H9 (cell line): ENCODE measurements around the gene GP1BA. TPM values are rescaled to one million over a fixed set of nuclear protein-coding genes. Genes with fewer than 3 reads are reported as not detected.
A peak's percentile ranks its signal among the peaks of the same experiment; 100 is the strongest.

Experiments used
- DNase-seq: peaks from one replicate; pipeline ENCODE4 v3.0.0-alpha.2; 2017
- H2AFZ ChIP-seq: one replicate; pipeline ENCODE4 v1.6.1; 2013; ENCODE audit warnings: mild to moderate bottlenecking, low read length, control low read depth, moderate library complexity
- H2AK5ac ChIP-seq: 2 replicates; pipeline ENCODE4 v1.6.1; 2013; ENCODE audit warnings: low read length, control low read depth, mixed read lengths; ENCODE audit not compliant: insufficient read length
- H2BK120ac ChIP-seq: one replicate; pipeline ENCODE4 v1.6.1; 2013; ENCODE audit warnings: low read depth, mild to moderate bottlenecking, low read length, control low read depth, inconsistent platforms; ENCODE audit not compliant: poor library complexity, severe bottlenecking
- H2BK12ac ChIP-seq: 2 replicates; pipeline ENCODE4 v1.6.1; 2013; ENCODE audit warnings: low read length, control low read depth, mixed read lengths, low read depth; ENCODE audit not compliant: insufficient read length
- H2BK15ac ChIP-seq: 2 replicates; pipeline ENCODE4 v1.6.1; 2013; ENCODE audit warnings: low read depth, low read length, control low read depth
- H2BK20ac ChIP-seq: one replicate; pipeline ENCODE4 v1.6.1; 2013; ENCODE audit warnings: low read depth, mild to moderate bottlenecking, low read length, control low read depth, inconsistent platforms; ENCODE audit not compliant: poor library complexity, severe bottlenecking
- H2BK5ac ChIP-seq: 2 replicates; pipeline ENCODE4 v1.6.1; 2013; ENCODE audit warnings: low read length, control low read depth, mixed read lengths; ENCODE audit not compliant: insufficient read length
- H3K14ac ChIP-seq: 2 replicates; pipeline ENCODE4 v1.6.1; 2013; ENCODE audit warnings: low read length, control low read depth; ENCODE audit not compliant: insufficient read depth
- H3K18ac ChIP-seq: 2 replicates; pipeline ENCODE4 v1.6.1; 2013; ENCODE audit warnings: low read depth, mild to moderate bottlenecking, mixed read lengths, low read length, control low read depth; ENCODE audit not compliant: insufficient read length
- H3K23ac ChIP-seq: 2 replicates; pipeline ENCODE4 v1.6.1; 2013; ENCODE audit warnings: low read length, control low read depth, mixed read lengths, low read depth; ENCODE audit not compliant: insufficient read length
- H3K23me2 ChIP-seq: 2 replicates; pipeline ENCODE4 v1.6.1; 2013; ENCODE audit warnings: low read depth, mild to moderate bottlenecking, mixed read lengths, low read length, control low read depth; ENCODE audit not compliant: insufficient read length, poor library complexity, severe bottlenecking
- H3K27ac ChIP-seq: 2 replicates; pipeline ENCODE4 v1.5.1; 2013; ENCODE audit warnings: low read length, control low read depth, mixed read lengths, low read depth; ENCODE audit not compliant: insufficient read length
- H3K27me3 ChIP-seq: 2 replicates; pipeline ENCODE4 v1.6.1; 2013; ENCODE audit warnings: low read length, control low read depth, inconsistent platforms; ENCODE audit not compliant: insufficient read depth
- H3K4ac ChIP-seq: 2 replicates; pipeline ENCODE4 v1.6.1; 2013; ENCODE audit warnings: low read depth, mild to moderate bottlenecking, control low read depth, inconsistent platforms, low read length, moderate library complexity
- H3K4me1 ChIP-seq: 2 replicates; pipeline ENCODE4 v1.6.1; 2013; ENCODE audit warnings: low read length, control low read depth, inconsistent platforms; ENCODE audit not compliant: insufficient read depth
- H3K4me2 ChIP-seq: 2 replicates; pipeline ENCODE4 v1.6.1; 2013; ENCODE audit warnings: low read length, control low read depth, mixed read lengths; ENCODE audit not compliant: insufficient read length, insufficient read depth
- H3K56ac ChIP-seq: 2 replicates; pipeline ENCODE4 v1.6.1; 2013; ENCODE audit warnings: low read depth, mild to moderate bottlenecking, mixed read lengths, low read length, control low read depth; ENCODE audit not compliant: insufficient read length
- H3K79me1 ChIP-seq: 2 replicates; pipeline ENCODE4 v1.6.1; 2013; ENCODE audit warnings: low read depth, mild to moderate bottlenecking, moderate library complexity, low read length, control low read depth, inconsistent platforms; ENCODE audit not compliant: insufficient read depth, poor library complexity, severe bottlenecking
- H3K79me2 ChIP-seq: 2 replicates; pipeline ENCODE4 v1.6.1; 2013; ENCODE audit warnings: low read length, control low read depth, inconsistent platforms; ENCODE audit not compliant: insufficient read depth
- H3K9ac ChIP-seq: 2 replicates; pipeline ENCODE4 v1.6.1; 2013; ENCODE audit warnings: low read length, control low read depth, mixed read lengths; ENCODE audit not compliant: insufficient read length; ENCODE audit errors: extremely low read depth
- H3K9me3 ChIP-seq: one replicate; pipeline ENCODE4 v1.6.1; 2013; ENCODE audit warnings: low read depth, low read length, inconsistent platforms; ENCODE audit not compliant: control insufficient read depth
- H3T11ph ChIP-seq: one replicate; pipeline ENCODE4 v1.6.1; 2013; ENCODE audit warnings: mild to moderate bottlenecking, low read length, control low read depth, inconsistent platforms
- H4K20me1 ChIP-seq: one replicate; pipeline ENCODE4 v1.6.1; 2013; ENCODE audit not compliant: control insufficient read depth, insufficient read length, insufficient read depth
- H4K5ac ChIP-seq: 2 replicates; pipeline ENCODE4 v1.6.1; 2013; ENCODE audit warnings: low read depth, mild to moderate bottlenecking, mixed read lengths, low read length, control low read depth; ENCODE audit not compliant: insufficient read length
- H4K8ac ChIP-seq: replicated peaks from 2 replicates; pipeline ENCODE4 v1.6.1; 2013; ENCODE audit warnings: low read length, control low read depth, mixed read lengths, low read depth; ENCODE audit not compliant: insufficient read length
- H4K91ac ChIP-seq: 2 replicates; pipeline ENCODE4 v1.6.1; 2013; ENCODE audit warnings: low read depth, mild to moderate bottlenecking, moderate library complexity, mixed read lengths, low read length, control low read depth; ENCODE audit not compliant: insufficient read length
- H3K27ac Mint-ChIP-seq, 3 experiments: 2 replicates in 2 of 3; 3 replicates in 1 of 3; pipeline ENCODE4 v1.8.0; 2020 to 2021; ENCODE audit warnings: mixed read lengths in 3 of 3, mild to moderate bottlenecking in 1 of 3, moderate library complexity in 1 of 3
- H3K27me3 Mint-ChIP-seq: 2 replicates; pipeline ENCODE4 v1.8.0; 2021; ENCODE audit warnings: low read depth, mild to moderate bottlenecking, moderate library complexity, mixed read lengths
- H3K36me3 Mint-ChIP-seq, 3 experiments: 2 replicates in 2 of 3; 3 replicates in 1 of 3; pipeline ENCODE4 v1.8.0; 2020 to 2021; ENCODE audit warnings: low read depth in 3 of 3, mixed read lengths in 3 of 3; ENCODE audit not compliant: insufficient read depth in 1 of 3
- H3K4me1 Mint-ChIP-seq, 2 experiments: 2 replicates each; pipeline ENCODE4 v1.8.0; 2020; ENCODE audit warnings: mixed read lengths in 2 of 2
- H3K4me3 Mint-ChIP-seq, 2 experiments: 2 replicates in 1 of 2; 3 replicates in 1 of 2; pipeline ENCODE4 v1.8.0; 2020 to 2021; ENCODE audit warnings: mild to moderate bottlenecking in 2 of 2, mixed read lengths in 2 of 2, moderate library complexity in 1 of 2
- H3K9me3 Mint-ChIP-seq, 2 experiments: 2 replicates in 1 of 2; 3 replicates in 1 of 2; pipeline ENCODE4 v1.8.0; 2020; ENCODE audit warnings: mild to moderate bottlenecking in 2 of 2, mixed read lengths in 2 of 2, moderate library complexity in 1 of 2
- CTCF ChIP-seq: fragments of 200-600 bp; sonication (generic); conservative IDR thresholded peaks from 3 replicates; pipeline ENCODE4 v1.8.0; 2021; ENCODE audit warnings: antibody characterized with exemption, mild to moderate bottlenecking
- WGBS: extraction: QIAGEN DNeasy Blood & Tissue Kit; methylation state at CpG from one replicate; pipeline ENCODE4 v1.1.7; 2013; ENCODE audit warnings: missing lambda C conversion rate, low lambda C conversion rate, mixed read lengths; ENCODE audit not compliant: insufficient read length; ENCODE audit errors: extremely low coverage; 5-methylcytosine and 5-hydroxymethylcytosine counted together
- total RNA-seq: library from RNA; stranded (reverse); gene quantifications from 2 replicates; pipeline ENCODE4 v1.2.1, GENCODE V29; 2021

The GP1BA gene
- total RNA-seq, 1 experiment from 2014 or later: not detected

GRCh38 chr17:4969551-4970173 lies 37.6 kb downstream of the GP1BA start:
- Histone ChIP-seq H3K23me2 (peaks cover 23% of the 10 kb centered on the region), H2AK5ac (no peak overlapping the region), H3K4ac (no peak overlapping the region), H2BK12ac (no peak overlapping the region), H3K79me2 (peaks cover 2% of the 10 kb centered on the region; the same call in 1 of the 2 replicates), H2BK120ac (no peak overlapping the region), H3K23ac (no peak overlapping the region), H3T11ph (no peak overlapping the region), H4K20me1 (no peaks in the 10 kb centered on the region), H3K14ac (no peak overlapping the region), H2AFZ (no peak overlapping the region), H3K27me3 (peaks cover 5% of the 10 kb centered on the region; the same call in 1 of the 2 replicates), H3K9me3 (no peaks in the 10 kb centered on the region), H3K27ac (no peak overlapping the region), H3K9ac (peak overlapping the region; percentile 63), H4K5ac (no peak overlapping the region), H4K91ac (no peak overlapping the region), H3K18ac (no peak overlapping the region), H3K56ac (no peak overlapping the region), H2BK15ac (no peak overlapping the region), H2BK20ac (no peak overlapping the region), H2BK5ac (no peak overlapping the region), H3K79me1 (peaks cover 2% of the 10 kb centered on the region), H4K8ac (no peak overlapping the region), H3K4me2 (peak overlapping the region; percentile 77), H3K4me1 (peaks cover 10% of the 10 kb centered on the region; the same call in 1 of the 2 replicates)
- H3K4me1 Mint-ChIP-seq: peaks cover 36 to 38% of the 10 kb centered on the region in 2 experiments
- H3K9me3 Mint-ChIP-seq: peaks cover 5 to 19% of the 10 kb centered on the region in 2 experiments; a peak in 4 of 5 replicates
- H3K27ac Mint-ChIP-seq: peak overlapping the region in 2 of 3 experiments; percentile 17 to 56; a peak in 4 of 7 replicates
- no peak for DNase-seq
- no peak overlapping the region for H3K4me3 Mint-ChIP-seq
- H3K36me3 Mint-ChIP-seq: peaks cover 32 to 47% (median 44%) of the 10 kb centered on the region in 3 experiments
- peaks cover 20% of the 10 kb centered on the region for H3K27me3 Mint-ChIP-seq
- no peak for TF ChIP-seq CTCF
- no CpG with 5 or more reads among the region's 16 CpGs for WGBS
